HAP-1 (cell line): Measurements from ENCODE around the gene RBM20.

Experiments used
- DNase-seq, 2 experiments: peaks; one replicate each; pipeline ENCODE4 v3.0.0-alpha.2; 2016 to 2020; ENCODE audit warnings: low spot score in 2 of 2
- H3K27me3 ChIP-seq: fragments of 250-450 bp; sonication (Bioruptor Pico); 2 replicates; pipeline ENCODE4 v1.5.1; 2020; ENCODE audit warnings: low read depth, mild to moderate bottlenecking, moderate library complexity
- H3K36me3 ChIP-seq: fragments of 250-450 bp; sonication (Bioruptor Pico); replicated peaks from 2 replicates; pipeline ENCODE4 v1.5.1; 2020; ENCODE audit warnings: mild to moderate bottlenecking
- H3K4me1 ChIP-seq: fragments of 250-450 bp; sonication (Bioruptor Pico); 2 replicates; pipeline ENCODE4 v1.5.1; 2020; ENCODE audit warnings: mild to moderate bottlenecking
- H3K4me3 ChIP-seq: fragments of 250-450 bp; sonication (Bioruptor Pico); 2 replicates; pipeline ENCODE4 v1.5.1; 2020; ENCODE audit warnings: mild to moderate bottlenecking, moderate library complexity
- H3K9me3 ChIP-seq: fragments of 250-450 bp; sonication (Bioruptor Pico); 2 replicates; pipeline ENCODE4 v1.5.1; 2020; ENCODE audit warnings: mild to moderate bottlenecking, moderate library complexity
- in situ Hi-C: fragments of 300-500 bp; cut with MboI; formaldehyde crosslinking; loops from 3 replicates; pipeline ENCODE4 v1.14.3; 2020; ENCODE audit warnings: low sequenced_read_pairs, inconsistent platforms, mixed read lengths

RBM20 gene

DNA sequence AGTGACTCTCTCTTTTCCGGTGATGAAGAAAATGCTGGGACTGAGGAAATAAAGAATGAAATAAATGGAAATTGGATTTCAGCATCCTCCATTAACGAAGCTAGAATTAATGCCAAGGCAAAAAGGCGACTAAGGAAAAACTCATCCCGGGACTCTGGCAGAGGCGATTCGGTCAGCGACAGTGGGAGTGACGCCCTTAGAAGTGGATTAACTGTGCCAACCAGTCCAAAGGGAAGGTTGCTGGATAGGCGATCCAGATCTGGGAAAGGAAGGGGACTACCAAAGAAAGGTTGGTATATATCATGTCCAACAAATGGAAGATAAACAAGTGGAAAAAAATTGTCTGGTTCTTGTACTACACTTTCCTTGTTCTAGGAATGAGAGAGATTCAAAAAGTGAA lies 237.1 kb downstream of the RBM20 start:
- in situ Hi-C loops: loop anchor here (25.0 kb wide), 1 partner anchor 269 kb away; no protein-coding TSS in a partner anchor
- no peaks in the 10 kb centered on the region for H3K4me1 ChIP-seq

DNA sequence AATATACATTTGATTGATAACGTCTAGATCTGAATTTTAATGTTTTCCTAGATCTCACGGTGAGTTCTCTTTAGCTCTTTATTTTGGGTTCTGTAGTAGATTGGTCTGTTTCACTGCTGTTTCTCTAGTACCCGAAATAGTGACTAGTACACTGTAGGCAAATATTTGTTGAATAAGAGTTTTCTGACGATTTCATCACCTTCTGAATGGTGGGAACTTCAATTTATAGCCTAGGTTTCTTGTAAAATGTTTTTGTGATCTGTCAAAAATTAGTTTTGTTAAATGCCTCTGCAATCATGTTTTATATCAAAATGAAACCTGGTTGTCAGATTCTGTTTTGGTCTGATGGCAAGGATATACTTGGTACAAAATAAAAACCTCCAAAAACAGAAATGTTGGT lies 237.8 kb downstream of the RBM20 start:
- no peaks in the 10 kb centered on the region; the same call in none of the 2 replicates for H3K36me3 ChIP-seq
- in situ Hi-C loops: loop anchor here (25.0 kb wide), 1 partner anchor 270 kb away; no protein-coding TSS in a partner anchor

More for the DNA sequence above, 237.1 kb downstream of the RBM20 start:
- H3K9me3 ChIP-seq: no peaks in the 10 kb centered on the region
- no peaks in the 10 kb centered on the region for H3K27me3 ChIP-seq
- no peak for DNase-seq
- no peak overlapping the region for H3K4me3 ChIP-seq
- H3K36me3 ChIP-seq: no peaks in the 10 kb centered on the region; the same call in none of the 2 replicates

DNA sequence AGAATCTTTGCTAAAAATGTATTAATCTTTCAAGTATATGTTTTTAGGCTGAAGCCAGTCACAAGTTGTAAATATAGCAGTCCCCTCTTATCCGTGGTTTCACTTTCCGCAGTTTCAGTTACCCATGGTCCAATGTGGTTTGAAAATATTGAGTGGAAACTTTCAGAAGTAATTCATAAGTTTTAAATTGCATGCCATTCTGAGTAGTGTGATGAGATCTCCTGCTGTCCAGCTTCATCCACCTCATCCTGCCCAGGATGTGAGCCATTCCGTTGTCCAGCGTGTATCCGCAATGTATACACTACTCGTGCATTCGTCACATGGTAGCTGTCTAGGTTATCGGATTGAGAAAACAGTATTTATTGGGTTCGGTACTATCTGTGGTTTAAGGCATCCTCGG lies 239.8 kb downstream of the RBM20 start:
- no peaks in the 10 kb centered on the region; the same call in none of the 2 replicates for H3K36me3 ChIP-seq
- H3K4me3 ChIP-seq: no peak overlapping the region
- no peak for DNase-seq
- H3K27me3 ChIP-seq: no peaks in the 10 kb centered on the region
- no peaks in the 10 kb centered on the region for H3K4me1 ChIP-seq
- in situ Hi-C loops: loop anchor here (25.0 kb wide), 1 partner anchor 272 kb away; no protein-coding TSS in a partner anchor
- H3K9me3 ChIP-seq: no peaks in the 10 kb centered on the region

More for the DNA sequence above, 237.8 kb downstream of the RBM20 start:
- Histone ChIP-seq H3K9me3 (no peaks in the 10 kb centered on the region), H3K4me3 (no peak overlapping the region), H3K27me3 (no peaks in the 10 kb centered on the region), H3K4me1 (no peaks in the 10 kb centered on the region)
- no peak for DNase-seq

DNA sequence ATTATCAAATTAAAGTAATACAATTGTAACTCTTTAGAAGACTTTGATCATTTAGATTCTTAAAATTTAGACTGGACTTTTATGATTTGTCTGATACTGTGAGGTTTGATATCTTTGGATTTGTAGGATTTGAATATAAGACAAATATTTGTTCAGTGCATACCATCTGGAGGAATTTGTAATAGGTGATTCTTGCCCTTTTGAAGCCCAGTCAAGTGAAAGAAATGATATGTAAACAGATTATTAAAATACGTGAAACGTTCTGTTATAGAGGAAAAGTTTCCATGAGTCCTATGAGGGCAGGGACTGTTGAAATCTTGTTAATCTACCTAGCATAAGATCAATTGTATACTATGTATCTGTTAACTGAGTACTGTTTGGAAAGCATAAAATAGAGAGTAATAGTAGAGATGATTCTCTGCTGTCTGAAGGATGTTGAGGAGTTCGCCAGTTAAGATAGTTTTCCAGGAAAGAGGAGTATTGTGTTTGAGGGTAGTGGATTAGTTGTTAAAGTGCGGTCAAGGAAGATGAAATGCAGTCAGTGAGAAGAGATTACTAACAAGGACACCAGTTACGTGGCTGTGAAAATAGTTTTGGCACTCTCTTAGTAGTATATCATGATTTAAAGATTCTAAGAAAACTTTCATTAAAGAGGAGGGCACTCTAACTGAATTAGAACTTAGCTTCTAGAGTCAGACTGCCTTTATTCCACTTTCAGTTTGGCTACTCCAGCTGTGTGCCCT lies 242.0 kb downstream of the RBM20 start:
- Histone ChIP-seq H3K4me1 (no peaks in the 10 kb centered on the region), H3K27me3 (no peaks in the 10 kb centered on the region), H3K36me3 (no peaks in the 10 kb centered on the region; the same call in none of the 2 replicates), H3K4me3 (no peak overlapping the region), H3K9me3 (no peaks in the 10 kb centered on the region)
- DNase-seq: no peak
- in situ Hi-C loops: loop anchor here (25.0 kb wide), 1 partner anchor 274 kb away; no protein-coding TSS in a partner anchor

DNA sequence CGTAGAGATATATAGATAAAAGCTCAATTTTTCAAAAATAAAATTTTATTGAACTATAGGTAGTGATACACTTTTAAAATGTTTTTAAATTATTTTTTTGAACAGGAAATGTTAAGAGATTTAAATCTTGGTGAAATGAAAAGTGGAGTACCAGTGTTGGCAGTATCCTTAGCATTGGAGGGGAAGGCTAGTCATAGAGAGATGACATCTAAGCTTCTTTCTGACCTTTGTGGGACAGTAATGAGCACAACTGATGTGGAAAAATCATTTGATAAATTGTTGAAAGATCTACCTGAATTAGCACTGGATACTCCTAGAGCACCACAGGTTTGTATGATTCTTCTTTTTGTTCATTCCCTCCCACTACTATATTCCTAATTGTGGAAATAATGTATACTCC lies 243.4 kb downstream of the RBM20 start:
- Histone ChIP-seq H3K4me3 (no peak overlapping the region), H3K27me3 (no peaks in the 10 kb centered on the region), H3K4me1 (no peaks in the 10 kb centered on the region), H3K36me3 (no peaks in the 10 kb centered on the region; the same call in 1 of the 2 replicates), H3K9me3 (no peaks in the 10 kb centered on the region)
- in situ Hi-C loops: loop anchor here (25.0 kb wide), 1 partner anchor 275 kb away; no protein-coding TSS in a partner anchor
- DNase-seq: no peak
